Fibroblast of mammary gland (primary cell): ENCODE results near the gene CEBPE.
A peak's percentile ranks its signal among the peaks of the same experiment; 100 is the strongest.

ENCODE experiments used
- DNase-seq: peaks from one replicate; pipeline ENCODE4 v3.0.0-alpha.2; 2010; ENCODE audit warnings: low read depth
- H3K4me3 ChIP-seq: 2 replicates; pipeline ENCODE4 v1.5.1; 2011; ENCODE audit warnings: low read depth, mild to moderate bottlenecking, low read length, moderate library complexity; ENCODE audit not compliant: control insufficient read depth
- CTCF ChIP-seq: conservative IDR thresholded peaks from 2 replicates; pipeline ENCODE4 v1.5.1; 2011; ENCODE audit warnings: low read depth, low read length, inconsistent platforms; ENCODE audit not compliant: control insufficient read depth, insufficient read depth

Gene CEBPE

GRCh38 chr14:23118506-23119362, at the start of gene CEBPE:
Gene CEBPE (minus strand): TSS chr14:23119255. CDS start chr14:23119091, 164 bp downstream.
- DNase-seq, result no peak
- no peak for TF ChIP-seq CTCF
- H3K4me3 ChIP-seq, result no peak within 1 kb of the TSS

- H3K4me3 ChIP-seq, result no peak overlapping the region
- DNase-seq, result peak; percentile 40
- TF ChIP-seq CTCF, result no peak
Measured at GRCh38 chr14:23168246-23168645, 49.2 kb upstream of the CEBPE start.

GRCh38 chr14:23167116-23167847, 48.2 kb upstream of the CEBPE start:
- DNase-seq, result no peak
- TF ChIP-seq CTCF, result no peak
- no peak overlapping the region for H3K4me3 ChIP-seq

- TF ChIP-seq CTCF, result no peak
- no peak overlapping the region for H3K4me3 ChIP-seq
- no peak for DNase-seq
Measured at GRCh38 chr14:23164949-23165348, 45.9 kb upstream of the CEBPE start.

DNA sequence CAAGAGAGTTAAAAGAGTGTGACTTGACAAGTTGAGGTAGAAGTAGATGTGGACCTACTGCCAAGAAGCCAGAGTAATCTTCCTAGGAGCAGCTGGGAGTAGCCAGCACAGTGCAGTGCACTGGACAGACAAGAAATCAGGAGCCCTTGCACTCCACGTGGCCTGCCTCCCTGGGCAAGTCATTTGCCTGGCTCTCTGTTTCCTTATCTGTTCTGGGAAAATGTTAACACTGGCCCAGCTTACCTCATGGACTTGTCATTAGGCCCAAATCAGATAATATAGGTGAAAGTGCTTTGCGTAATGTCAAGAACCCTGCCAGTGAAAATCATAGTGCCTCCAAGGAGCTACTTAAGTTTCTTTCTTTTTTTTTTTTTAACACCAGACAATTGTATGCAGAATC, 45.2 kb upstream of the CEBPE start:
- no peak overlapping the region for H3K4me3 ChIP-seq
- no peak for TF ChIP-seq CTCF
- DNase-seq, result peak; percentile 51

GRCh38 chr14:23163830-23164229, 44.8 kb upstream of the CEBPE start:
- no peak overlapping the region for H3K4me3 ChIP-seq
- TF ChIP-seq CTCF, result no peak
- DNase-seq, result no peak
